22Rv1 (cell line): ENCODE measurements around the gene ATP12A.

ENCODE experiments used
- CTCF ChIP-seq: fragments of 450-650 bp; IDR thresholded peaks from 2 replicates; pipeline ENCODE4 v1.5.1; 2017; ENCODE audit warnings: mild to moderate bottlenecking
- ZFX ChIP-seq: fragments of 450-650 bp; IDR thresholded peaks from 2 replicates; pipeline ENCODE4 v1.6.1; 2017; ENCODE audit warnings: antibody characterized with exemption, borderline replicate concordance

DNA sequence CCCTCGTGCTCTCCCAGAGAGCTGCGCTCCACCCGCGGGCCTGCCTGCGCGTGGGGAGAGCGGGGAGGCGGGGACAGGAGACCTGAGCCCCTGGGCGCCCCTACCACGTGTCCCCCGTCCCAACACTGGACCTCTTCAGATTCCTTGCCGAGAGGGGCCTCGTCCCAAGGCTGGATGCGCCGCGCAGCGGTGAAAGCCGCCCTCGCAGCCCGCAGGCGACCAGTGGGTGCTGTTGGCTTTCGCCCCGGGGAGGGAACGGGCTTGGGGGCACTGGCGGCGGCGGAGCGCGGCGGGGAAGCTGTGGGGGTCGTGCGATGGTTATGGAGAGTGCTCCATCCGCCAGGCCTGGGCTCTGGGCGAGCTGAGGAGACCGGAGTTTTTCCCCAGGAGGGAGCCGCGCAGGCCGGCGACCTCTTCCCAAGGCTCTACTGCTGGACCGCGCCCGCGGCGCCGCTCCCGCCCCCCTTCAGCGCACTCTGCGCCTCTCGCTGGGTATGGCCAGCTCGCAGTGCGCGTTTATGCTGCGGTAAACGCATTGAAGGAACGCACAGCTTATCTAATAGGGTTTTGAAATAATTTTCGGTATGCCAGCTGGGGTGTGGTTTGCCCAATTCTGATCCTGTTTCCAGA, 66.5 kb downstream of the ATP12A start:
- TF ChIP-seq CTCF (peak; percentile 26), ZFX (no peak)
